ENCODE results near the gene FGGY.
"Not testable (repeated sequence)": the region's sequence is repeated elsewhere in the genome, so short reads cannot be mapped to it uniquely, and the experiment has no call there.

FGGY gene

DNA sequence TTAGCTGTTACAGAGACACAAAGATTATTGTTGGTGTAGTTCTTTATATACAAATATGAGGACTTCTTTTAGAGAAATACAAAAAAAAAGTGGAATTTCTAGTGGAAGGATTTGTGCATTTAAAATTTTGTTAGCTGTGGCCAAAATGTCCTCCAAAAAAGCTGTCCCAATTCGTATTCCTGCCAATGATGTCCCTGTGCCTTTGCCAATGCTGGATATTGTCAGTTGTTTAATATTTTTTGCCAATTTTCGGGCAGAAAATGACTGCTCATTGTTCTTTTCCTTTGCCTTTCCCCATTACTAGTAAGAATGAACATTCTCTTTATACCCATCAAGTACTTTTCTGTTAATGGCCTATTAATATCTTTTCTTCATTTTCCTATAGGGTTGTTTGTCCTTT, 407.8 kb downstream of the FGGY start:
- Histone ChIP-seq H3K36me3 (ENCODE audit: control insufficient read depth, insufficient read depth, low read length) (no peaks in the 10 kb centered on the region), H3K27me3 (replicated peaks; ENCODE audit: control insufficient read depth, insufficient read depth, low read length) (no peaks in the 10 kb centered on the region), H3K4me3 (replicated peaks; ENCODE audit: low read depth, low read length) (no peak overlapping the region)
- TF ChIP-seq CTCF (IDR thresholded peaks at IDR 0.05; ENCODE audit: insufficient read depth, low read length, poor library complexity, severe bottlenecking): no peak
- no peak for DNase-seq (ENCODE audit: extremely low read depth, insufficient read length)

- Histone ChIP-seq H3K4me3 (replicated peaks; ENCODE audit: low read depth, low read length) (no peak overlapping the region), H3K36me3 (ENCODE audit: control insufficient read depth, insufficient read depth, low read length) (no peaks in the 10 kb centered on the region), H3K27me3 (replicated peaks; ENCODE audit: control insufficient read depth, insufficient read depth, low read length) (no peaks in the 10 kb centered on the region)
- no peak for TF ChIP-seq CTCF (IDR thresholded peaks at IDR 0.05; ENCODE audit: insufficient read depth, low read length, poor library complexity, severe bottlenecking)
- DNase-seq (ENCODE audit: extremely low read depth, insufficient read length): no peak
Measured at GRCh38 chr1:59705466-59706302, 408.8 kb downstream of the FGGY start.

GRCh38 chr1:59706303-59706599, 409.4 kb downstream of the FGGY start:
- DNase-seq (ENCODE audit: extremely low read depth, insufficient read length): no peak
- Histone ChIP-seq H3K36me3 (ENCODE audit: control insufficient read depth, insufficient read depth, low read length) (no peaks in the 10 kb centered on the region), H3K4me3 (replicated peaks; ENCODE audit: low read depth, low read length) (no peak overlapping the region), H3K27me3 (replicated peaks; ENCODE audit: control insufficient read depth, insufficient read depth, low read length) (no peaks in the 10 kb centered on the region)
- no peak for TF ChIP-seq CTCF (IDR thresholded peaks at IDR 0.05; ENCODE audit: insufficient read depth, low read length, poor library complexity, severe bottlenecking)

DNA sequence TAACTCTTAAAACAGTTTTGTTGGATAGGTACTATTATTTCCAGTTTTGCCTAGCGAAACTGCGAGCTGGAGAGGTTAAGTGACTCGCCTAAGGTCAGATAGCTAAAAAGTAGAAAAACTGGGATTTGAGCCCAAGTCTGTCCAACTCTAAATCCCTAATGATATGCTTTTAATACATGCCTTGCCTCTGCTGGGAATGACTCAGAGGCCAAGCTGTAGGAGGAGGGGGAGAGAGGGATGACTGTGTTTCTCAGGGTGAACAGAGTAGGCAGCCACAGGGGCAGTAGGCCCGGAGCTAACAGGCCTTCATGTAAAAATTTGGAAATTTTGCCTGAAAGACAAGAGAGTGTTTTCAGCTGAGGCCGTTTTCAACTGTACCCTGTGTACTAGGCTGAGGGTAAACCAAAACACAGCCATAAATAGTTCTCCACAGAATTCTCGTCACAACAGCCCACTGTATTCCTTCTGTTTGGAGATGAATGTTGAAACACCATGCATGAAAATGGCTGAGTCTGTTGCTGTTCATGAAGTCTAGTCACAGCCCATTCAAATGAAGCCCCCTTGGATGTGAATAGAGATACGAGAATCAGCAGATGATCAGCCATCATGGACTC, 410.4 kb downstream of the FGGY start:
- DNase-seq (ENCODE audit: extremely low read depth, insufficient read length): no peak
- H3K27me3 ChIP-seq (replicated peaks; ENCODE audit: control insufficient read depth, insufficient read depth, low read length): no peaks in the 10 kb centered on the region

GRCh38 chr1:59709333-59709732, 412.4 kb downstream of the FGGY start:
- TF ChIP-seq CTCF (IDR thresholded peaks at IDR 0.05; ENCODE audit: insufficient read depth, low read length, poor library complexity, severe bottlenecking): no peak
- H3K27me3 ChIP-seq (replicated peaks; ENCODE audit: control insufficient read depth, insufficient read depth, low read length): no peaks in the 10 kb centered on the region
- no peak for DNase-seq (ENCODE audit: extremely low read depth, insufficient read length)
- H3K36me3 ChIP-seq (ENCODE audit: control insufficient read depth, insufficient read depth, low read length): no peaks in the 10 kb centered on the region
- no peak overlapping the region for H3K4me3 ChIP-seq (replicated peaks; ENCODE audit: low read depth, low read length)

More for the DNA sequence above, 410.4 kb downstream of the FGGY start:
- H3K36me3 ChIP-seq (ENCODE audit: control insufficient read depth, insufficient read depth, low read length): no peaks in the 10 kb centered on the region
- no peak overlapping the region for H3K4me3 ChIP-seq (replicated peaks; ENCODE audit: low read depth, low read length)
- no peak for TF ChIP-seq CTCF (IDR thresholded peaks at IDR 0.05; ENCODE audit: insufficient read depth, low read length, poor library complexity, severe bottlenecking)

GRCh38 chr1:59710920-59711319, 414.0 kb downstream of the FGGY start:
- not testable (repeated sequence) for H3K36me3 ChIP-seq (ENCODE audit: control insufficient read depth, insufficient read depth, low read length); H3K4me3 ChIP-seq (replicated peaks; ENCODE audit: low read depth, low read length); H3K27me3 ChIP-seq (replicated peaks; ENCODE audit: control insufficient read depth, insufficient read depth, low read length); DNase-seq (ENCODE audit: extremely low read depth, insufficient read length)

All from GM06990 (cell line).